Thyroid gland (tissue), 4 donors: ENCODE data around the gene RNF126.

Source experiments
- CTCF ChIP-seq, 6 experiments: fragments of 200-600 bp in 3 of 6; fragments of 450-650 bp in 3 of 6; sonication (generic) in 3 of 6; IDR thresholded peaks; one replicate each; pipeline ENCODE4 v1.5.1; 2016 to 2019; ENCODE audit warnings: antibody characterized with exemption in 6 of 6, mild to moderate bottlenecking in 2 of 6, inconsistent platforms in 1 of 6, moderate library complexity in 1 of 6
- POLR2A ChIP-seq, 2 donors: fragments of 450-650 bp; IDR thresholded peaks; one replicate each; pipeline ENCODE4 v1.6.1; 2017; ENCODE audit warnings: antibody characterized with exemption in 2 of 2, mild to moderate bottlenecking in 2 of 2, moderate library complexity in 1 of 2

- no peak for TF ChIP-seq CTCF (IDR thresholded peaks at IDR 0.05)
- TF ChIP-seq POLR2A (IDR thresholded peaks at IDR 0.05), result no peak
Observed at GRCh38 chr19:677201-677600, 14.2 kb upstream of the RNF126 start.
